B cell (primary cell): ENCODE measurements around the gene SPRR3. TPM values are rescaled to one million over a fixed set of nuclear protein-coding genes. Genes with fewer than 3 reads are reported as not detected.

ENCODE experiments used
- ATAC-seq: fragments of 200-7000 bp; cut with Tn5 transposase; one replicate; pipeline ENCODE4 v1.10.0; 2021; ENCODE audit warnings: low read depth, mild to moderate bottlenecking, moderate number of reproducible peaks, moderate library complexity
- CTCF ChIA-PET: fragments of 350-600 bp; sonication (Branson Sonifier 250); formaldehyde crosslinking; loops from one replicate; lab custom pipeline; 2021; ENCODE audit warnings: antibody characterized with exemption, inconsistent platforms; lab: Charles Lee
- POLR2A ChIA-PET: fragments of 350-600 bp; sonication (Branson Sonifier 250); formaldehyde crosslinking; loops from one replicate; lab custom pipeline; 2021; ENCODE audit warnings: antibody characterized with exemption; lab: Charles Lee
- DNase-seq: peaks from one replicate; pipeline ENCODE4 v3.0.0; 2013
- H2AFZ ChIP-seq: 2 replicates; pipeline ENCODE4 v1.6.1; 2012; ENCODE audit warnings: mild to moderate bottlenecking, low read depth, low read length; ENCODE audit not compliant: insufficient read depth, poor library complexity, severe bottlenecking
- H3K27ac ChIP-seq, 2 donors: 1 replicate in 1 of 2; 2 replicates in 1 of 2; pipeline ENCODE4 v1.5.1; 2012 to 2013; ENCODE audit warnings: low read length in 2 of 2, mild to moderate bottlenecking in 2 of 2, moderate library complexity in 1 of 2
- H3K27me3 ChIP-seq, 4 experiments: fragments of 200-600 bp in 1 of 4; sonication (generic) in 1 of 4; replicated peaks in 1 of 4; 1 replicate in 2 of 4; 2 replicates in 2 of 4; pipeline versions ENCODE4 v1.6.1 to v1.7.0; 2013 to 2016; ENCODE audit warnings: low read length in 3 of 4, mild to moderate bottlenecking in 2 of 4, mixed read lengths in 1 of 4, moderate library complexity in 1 of 4; ENCODE audit not compliant: insufficient read depth in 4 of 4, control insufficient read depth in 3 of 4; ENCODE audit errors: control extremely low read depth in 1 of 4
- H3K36me3 ChIP-seq, 2 experiments: replicated peaks in 1 of 2; 1 replicate in 1 of 2; 2 replicates in 1 of 2; pipeline versions ENCODE4 v1.6.1 to v1.7.1; 2013; ENCODE audit warnings: low read length in 1 of 2; ENCODE audit not compliant: insufficient read depth in 2 of 2, control insufficient read depth in 1 of 2; ENCODE audit errors: control extremely low read depth in 1 of 2, extremely low read depth in 1 of 2
- H3K4me1 ChIP-seq, 2 donors: fragments of 200-600 bp in 1 of 2; sonication (generic) in 1 of 2; 1 replicate in 1 of 2; 2 replicates in 1 of 2; pipeline versions ENCODE4 v1.5.1 to v1.6.1; 2013 to 2017; ENCODE audit warnings: low read length in 2 of 2; ENCODE audit not compliant: control insufficient read depth in 2 of 2, insufficient read depth in 2 of 2
- H3K4me2 ChIP-seq: replicated peaks from 2 replicates; pipeline ENCODE3; 2012; ENCODE audit warnings: mild to moderate bottlenecking, low read depth, low read length; ENCODE audit not compliant: poor library complexity, severe bottlenecking
- H3K4me3 ChIP-seq, 5 experiments: fragments of 200-600 bp in 1 of 5; sonication (generic) in 1 of 5; 1 replicate in 3 of 5; 2 replicates in 2 of 5; pipeline versions ENCODE4 v1.5.1 to v1.7.0; 2011 to 2016; ENCODE audit warnings: low read length in 4 of 5, mild to moderate bottlenecking in 4 of 5, low read depth in 2 of 5, control low read depth in 1 of 5, moderate library complexity in 1 of 5; ENCODE audit not compliant: insufficient read depth in 1 of 5; ENCODE audit errors: control extremely low read depth in 1 of 5, extremely low read depth in 1 of 5
- H3K79me2 ChIP-seq: fragments of 200-600 bp; sonication (generic); one replicate; pipeline ENCODE4 v1.6.0; 2016; ENCODE audit warnings: low read length; ENCODE audit not compliant: control insufficient read depth, insufficient read depth
- H3K9ac ChIP-seq: fragments of 200-600 bp; sonication (generic); 2 replicates; pipeline ENCODE4 v1.6.1; 2017; ENCODE audit warnings: mild to moderate bottlenecking, low read length, moderate library complexity
- H3K9me3 ChIP-seq, 3 donors: one replicate each; pipeline versions ENCODE4 v1.6.1 to v1.7.1; 2013; ENCODE audit warnings: low read length in 2 of 3; ENCODE audit not compliant: control insufficient read depth in 2 of 3, insufficient read depth in 1 of 3; ENCODE audit errors: control extremely low read depth in 1 of 3
- H4K20me1 ChIP-seq: 2 replicates; pipeline ENCODE4 v1.6.0; 2012; ENCODE audit warnings: mild to moderate bottlenecking, low read length; ENCODE audit not compliant: insufficient read depth, control insufficient read depth, poor library complexity, severe bottlenecking
- H3K27ac Mint-ChIP-seq: one replicate; pipeline ENCODE4 v1.8.0; 2021; ENCODE audit warnings: mixed read lengths
- H3K27me3 Mint-ChIP-seq: one replicate; pipeline ENCODE4 v1.8.0; 2021; ENCODE audit warnings: mixed read lengths
- H3K4me1 Mint-ChIP-seq: one replicate; pipeline ENCODE4 v1.8.0; 2021; ENCODE audit warnings: mixed read lengths
- H3K4me3 Mint-ChIP-seq: one replicate; pipeline ENCODE4 v1.8.0; 2021; ENCODE audit warnings: mixed read lengths
- H3K9me3 Mint-ChIP-seq: one replicate; pipeline ENCODE4 v1.8.0; 2022; ENCODE audit warnings: mixed read lengths; ENCODE audit not compliant: insufficient read depth
- EZH2 ChIP-seq: IDR thresholded peaks from 2 replicates; pipeline ENCODE4 v1.6.1; 2012; ENCODE audit warnings: borderline replicate concordance, low read depth, mild to moderate bottlenecking, moderate library complexity, low read length; ENCODE audit not compliant: insufficient read depth, poor library complexity, severe bottlenecking
- WGBS: methylation state at CpG from one replicate; pipeline ENCODE4 v1.1.5; 2013; ENCODE audit warnings: missing lambda C conversion rate; ENCODE audit not compliant: insufficient coverage; 5-methylcytosine and 5-hydroxymethylcytosine counted together
- intact Hi-C: fragments of 100-400 bp; cut with micrococcal nuclease; formaldehyde crosslinking; loops from one replicate; pipeline ENCODE4 v1.10.0; 2022
- polyA plus RNA-seq: library from polyadenylated mRNA; depleted of rRNA; stranded (reverse); fragments of >200 nt; gene quantifications from 2 replicates; pipeline ENCODE4 v1.2.3, GENCODE V29; 2012
- total RNA-seq, 2 donors: library from RNA; stranded (reverse); fragments of 120-200 nt in 1 of 2; gene quantifications; 1 replicate in 1 of 2; 2 replicates in 1 of 2; pipeline versions ENCODE4 v1.2.3 to v1.2.4, GENCODE V29; 2013 to 2022
- TF ChIP-seq, protein P1 (sequence below): fragments of 200-600 bp; IDR thresholded peaks from one replicate; pipeline ENCODE4 v1.8.0; 2022; ENCODE audit warnings: antibody characterized with exemption, mild to moderate bottlenecking

Gene SPRR3
- total and polyA plus RNA-seq, 2 donors (not counting 1 experiment from before 2014, with no cell fraction given), result not detected

DNA sequence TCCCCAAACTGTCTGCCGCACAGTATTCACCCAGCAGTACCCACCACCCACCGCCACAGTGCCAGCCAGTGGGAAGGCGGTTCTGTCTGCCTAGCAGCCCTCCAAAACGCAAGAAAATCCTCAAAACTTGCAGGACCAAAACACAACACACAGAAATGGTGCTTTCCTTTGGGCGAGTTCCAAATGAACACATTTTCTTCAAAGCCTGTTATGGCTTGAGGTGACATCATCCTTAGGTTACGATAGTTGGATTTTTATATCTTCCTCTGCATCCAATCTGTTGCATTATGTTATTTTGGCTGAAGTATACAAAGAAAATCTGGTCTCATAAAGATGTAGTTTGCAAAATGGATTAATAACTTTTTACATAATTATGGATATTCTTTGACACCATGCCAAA, 8.4 kb upstream of the SPRR3 start:
- Mint-ChIP-seq H3K27me3 (peaks cover 16% of the 10 kb centered on the region), H3K4me3 (no peak overlapping the region)
- intact Hi-C loops, result no loop called here

DNA sequence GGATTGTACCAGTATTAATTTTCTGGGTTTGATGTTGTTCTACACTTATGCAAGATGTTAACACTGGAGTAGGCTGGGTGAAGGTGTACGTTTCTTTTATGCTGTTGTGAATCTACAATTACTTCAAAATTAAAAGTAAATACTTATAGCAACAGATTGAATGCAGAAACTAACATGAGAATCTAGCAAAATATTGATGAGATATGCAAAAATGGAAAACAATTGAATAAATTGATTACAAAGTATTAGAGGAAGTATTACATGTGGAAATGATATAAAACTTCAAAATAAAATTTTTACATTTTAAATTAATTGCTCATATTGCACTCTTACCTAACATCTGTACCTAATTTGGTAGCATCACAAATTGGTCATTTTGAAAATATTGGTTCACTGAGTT, 5.7 kb upstream of the SPRR3 start:
- intact Hi-C loops, result no loop called here
- Histone ChIP-seq H3K4me1 (no peaks in the 10 kb centered on the region), H3K9me3 (peaks cover 0 to 3% (median 0%) of the 10 kb centered on the region in 3 donors), H3K27ac (no peak overlapping the region), H3K27me3 (peaks cover 0 to 4% (median 2%) of the 10 kb centered on the region in 4 experiments), H3K4me2 (no peak overlapping the region), H2AFZ (no peak overlapping the region), H3K4me3 (no peak overlapping the region), H3K36me3 (no peaks in the 10 kb centered on the region), H4K20me1 (no peaks in the 10 kb centered on the region), H3K9ac (no peak overlapping the region), H3K79me2 (no peaks in the 10 kb centered on the region)
- Mint-ChIP-seq H3K4me1 (no peaks in the 10 kb centered on the region), H3K27me3 (peaks cover 27% of the 10 kb centered on the region), H3K9me3 (peaks cover 6% of the 10 kb centered on the region), H3K4me3 (no peak overlapping the region), H3K27ac (no peak overlapping the region)
- ATAC-seq (no peak), DNase-seq (no peak)
- ChIA-PET POLR2A (no interaction called here), CTCF (no interaction called here)
- no CpG with 5 or more reads among the region's 1 CpG for WGBS
- TF ChIP-seq EZH2, result no peak
- TF ChIP-seq, protein P1, sequence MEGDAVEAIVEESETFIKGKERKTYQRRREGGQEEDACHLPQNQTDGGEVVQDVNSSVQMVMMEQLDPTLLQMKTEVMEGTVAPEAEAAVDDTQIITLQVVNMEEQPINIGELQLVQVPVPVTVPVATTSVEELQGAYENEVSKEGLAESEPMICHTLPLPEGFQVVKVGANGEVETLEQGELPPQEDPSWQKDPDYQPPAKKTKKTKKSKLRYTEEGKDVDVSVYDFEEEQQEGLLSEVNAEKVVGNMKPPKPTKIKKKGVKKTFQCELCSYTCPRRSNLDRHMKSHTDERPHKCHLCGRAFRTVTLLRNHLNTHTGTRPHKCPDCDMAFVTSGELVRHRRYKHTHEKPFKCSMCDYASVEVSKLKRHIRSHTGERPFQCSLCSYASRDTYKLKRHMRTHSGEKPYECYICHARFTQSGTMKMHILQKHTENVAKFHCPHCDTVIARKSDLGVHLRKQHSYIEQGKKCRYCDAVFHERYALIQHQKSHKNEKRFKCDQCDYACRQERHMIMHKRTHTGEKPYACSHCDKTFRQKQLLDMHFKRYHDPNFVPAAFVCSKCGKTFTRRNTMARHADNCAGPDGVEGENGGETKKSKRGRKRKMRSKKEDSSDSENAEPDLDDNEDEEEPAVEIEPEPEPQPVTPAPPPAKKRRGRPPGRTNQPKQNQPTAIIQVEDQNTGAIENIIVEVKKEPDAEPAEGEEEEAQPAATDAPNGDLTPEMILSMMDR, result no peak

More for the DNA sequence above, 8.4 kb upstream of the SPRR3 start:
- 74% methylated on average over 4 of the region's 6 CpGs for WGBS
- Histone ChIP-seq H4K20me1 (no peaks in the 10 kb centered on the region), H3K9ac (no peak overlapping the region), H3K4me2 (no peak overlapping the region), H3K36me3 (no peaks in the 10 kb centered on the region), H3K27me3 (peaks cover 0 to 4% (median 0%) of the 10 kb centered on the region in 4 experiments), H3K27ac (no peak overlapping the region), H2AFZ (no peak overlapping the region), H3K4me1 (no peaks in the 10 kb centered on the region), H3K9me3 (peaks cover 0 to 3% (median 0%) of the 10 kb centered on the region in 3 donors), H3K4me3 (no peak overlapping the region), H3K79me2 (no peaks in the 10 kb centered on the region)
- Mint-ChIP-seq H3K9me3 (peaks cover 6% of the 10 kb centered on the region), H3K27ac (no peak overlapping the region), H3K4me1 (no peaks in the 10 kb centered on the region)
- TF ChIP-seq, protein P1, result no peak
- no peak for TF ChIP-seq EZH2
- ChIA-PET POLR2A (no interaction called here), CTCF (no interaction called here)
- no peak for ATAC-seq
- no peak for DNase-seq
